GM21423 (cell line): ENCODE data around the gene COPG2.
A peak's percentile ranks its signal among the peaks of the same experiment; 100 is the strongest.
"Not testable (repeated sequence)": the region's sequence is repeated elsewhere in the genome, so short reads cannot be mapped to it uniquely, and the experiment has no call there.

Experiments used
- ATAC-seq: cut with Tn5 transposase; IDR thresholded peaks from one replicate; pipeline ENCODE4 v1.9.1; 2021; ENCODE audit warnings: mild to moderate bottlenecking, moderate library complexity; ENCODE audit not compliant: unreplicated experiment

COPG2 gene, protein sequence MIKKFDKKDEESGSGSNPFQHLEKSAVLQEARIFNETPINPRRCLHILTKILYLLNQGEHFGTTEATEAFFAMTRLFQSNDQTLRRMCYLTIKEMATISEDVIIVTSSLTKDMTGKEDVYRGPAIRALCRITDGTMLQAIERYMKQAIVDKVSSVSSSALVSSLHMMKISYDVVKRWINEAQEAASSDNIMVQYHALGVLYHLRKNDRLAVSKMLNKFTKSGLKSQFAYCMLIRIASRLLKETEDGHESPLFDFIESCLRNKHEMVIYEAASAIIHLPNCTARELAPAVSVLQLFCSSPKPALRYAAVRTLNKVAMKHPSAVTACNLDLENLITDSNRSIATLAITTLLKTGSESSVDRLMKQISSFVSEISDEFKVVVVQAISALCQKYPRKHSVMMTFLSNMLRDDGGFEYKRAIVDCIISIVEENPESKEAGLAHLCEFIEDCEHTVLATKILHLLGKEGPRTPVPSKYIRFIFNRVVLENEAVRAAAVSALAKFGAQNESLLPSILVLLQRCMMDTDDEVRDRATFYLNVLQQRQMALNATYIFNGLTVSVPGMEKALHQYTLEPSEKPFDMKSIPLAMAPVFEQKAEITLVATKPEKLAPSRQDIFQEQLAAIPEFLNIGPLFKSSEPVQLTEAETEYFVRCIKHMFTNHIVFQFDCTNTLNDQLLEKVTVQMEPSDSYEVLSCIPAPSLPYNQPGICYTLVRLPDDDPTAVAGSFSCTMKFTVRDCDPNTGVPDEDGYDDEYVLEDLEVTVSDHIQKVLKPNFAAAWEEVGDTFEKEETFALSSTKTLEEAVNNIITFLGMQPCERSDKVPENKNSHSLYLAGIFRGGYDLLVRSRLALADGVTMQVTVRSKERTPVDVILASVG

DNA sequence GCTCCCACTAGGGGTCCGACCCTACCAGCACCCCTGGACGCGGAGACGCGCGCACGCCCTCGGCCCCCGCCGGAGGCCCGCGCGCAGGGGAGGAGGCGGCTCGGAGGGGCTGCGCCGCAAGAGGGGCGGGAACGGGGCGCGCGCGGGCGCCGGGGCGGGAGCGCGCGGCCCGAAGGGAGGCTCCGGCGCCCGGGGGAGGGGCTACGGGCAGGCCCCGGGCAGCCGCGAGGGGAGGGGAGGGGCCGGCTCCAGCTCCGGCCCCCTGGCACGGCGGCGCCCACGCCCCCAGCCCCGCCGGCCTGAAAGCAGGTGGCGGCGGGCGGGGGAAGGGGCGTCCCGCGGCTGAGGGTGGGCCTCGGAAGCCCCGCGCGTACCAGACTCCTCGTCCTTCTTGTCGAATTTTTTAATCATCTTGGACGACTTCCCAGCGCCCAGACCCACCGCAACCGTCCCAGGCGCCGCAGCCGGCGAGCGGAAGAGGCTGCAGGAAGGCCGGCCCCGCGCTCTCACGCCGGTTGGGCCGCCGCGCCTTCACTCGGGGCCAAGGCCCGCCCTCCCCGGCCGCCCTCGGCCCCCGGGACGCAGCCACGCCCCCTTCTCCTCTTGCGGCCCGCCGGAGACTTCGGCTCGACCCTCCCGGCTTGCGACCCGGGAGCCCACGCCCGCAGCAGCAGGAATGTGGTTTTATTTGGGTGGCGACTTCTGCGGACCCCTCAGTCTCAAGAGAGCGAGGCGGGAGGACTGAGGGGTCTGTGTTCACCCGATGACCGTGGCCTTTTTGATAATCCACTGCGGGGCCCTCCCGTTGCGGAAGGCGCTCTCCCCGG lies at the start of gene COPG2:
Gene COPG2, minus strand, starts transcription at position 491 of the 827 bp plus-strand sequence. Its CDS starts 80 bp downstream, at position 411.
- ATAC-seq: peak; percentile 95

DNA sequence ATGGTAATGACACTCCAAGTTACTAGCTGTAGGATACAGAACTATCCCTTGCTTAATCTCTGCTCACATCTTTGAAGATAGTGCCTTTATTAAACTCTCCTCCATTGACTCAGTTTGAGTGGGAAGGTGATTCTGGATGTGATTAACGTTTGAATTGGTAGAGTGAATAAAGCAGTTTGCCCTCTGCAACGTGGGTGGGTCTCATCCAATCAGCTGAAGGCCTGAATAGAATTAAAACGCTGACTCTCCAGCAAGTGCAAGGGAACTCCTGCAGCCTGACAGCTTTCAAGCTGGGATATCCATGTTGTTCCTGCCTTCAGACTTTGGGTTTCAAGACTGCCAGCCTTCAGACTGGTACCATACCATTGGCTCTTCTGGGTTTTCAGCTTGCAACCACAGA lies 43.9 kb upstream of the COPG2 start:
- ATAC-seq: no peak

DNA sequence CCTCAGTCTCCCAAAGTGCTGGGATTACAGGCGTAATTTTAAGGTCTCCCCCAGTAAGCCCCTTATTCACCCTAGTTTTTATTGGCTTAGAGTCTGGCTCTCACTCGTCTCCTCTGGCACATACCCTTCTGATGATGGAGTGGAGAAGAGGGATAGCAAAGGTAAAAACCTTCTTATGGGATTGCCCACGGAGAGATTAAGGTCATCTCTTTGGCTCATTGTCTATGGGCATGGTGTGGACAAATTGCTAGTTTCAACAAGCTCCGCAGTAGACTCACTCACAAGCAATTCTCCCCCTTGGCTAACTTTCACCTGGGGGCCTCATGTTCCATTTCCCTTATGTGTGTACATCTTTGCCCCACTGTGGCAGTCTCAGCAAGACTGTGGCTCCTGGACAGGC lies 40.2 kb upstream of the COPG2 start:
- ATAC-seq: no peak

GRCh38 chr7:130708001-130708400 lies 39.5 kb upstream of the COPG2 start:
- no peak for ATAC-seq

- ATAC-seq: no peak
Observed at GRCh38 chr7:130703851-130704250, 35.3 kb upstream of the COPG2 start.

DNA sequence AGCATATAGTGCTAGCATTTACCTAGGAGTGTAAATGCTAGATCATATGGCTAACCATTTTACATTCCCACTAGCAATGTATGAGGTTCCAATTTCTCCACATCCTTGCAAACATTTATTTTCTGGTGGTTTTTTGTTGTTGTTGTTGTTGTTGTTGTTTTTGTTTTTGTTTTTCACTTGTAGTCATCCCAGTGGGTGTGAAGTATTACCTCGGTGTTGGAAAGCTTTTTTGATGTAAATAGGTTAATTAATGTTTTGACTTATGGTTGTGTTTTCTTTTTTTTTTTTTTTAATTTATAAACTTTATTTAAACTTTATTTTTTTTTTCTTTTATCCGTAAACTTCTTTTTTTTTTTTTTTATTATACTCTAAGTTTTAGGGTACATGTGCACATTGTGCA lies 33.1 kb upstream of the COPG2 start:
- no peak for ATAC-seq

- no peak for ATAC-seq
Observed at GRCh38 chr7:130700760-130701159, 32.2 kb upstream of the COPG2 start.

GRCh38 chr7:130699686-130700085 lies 31.1 kb upstream of the COPG2 start:
- ATAC-seq: no peak

DNA sequence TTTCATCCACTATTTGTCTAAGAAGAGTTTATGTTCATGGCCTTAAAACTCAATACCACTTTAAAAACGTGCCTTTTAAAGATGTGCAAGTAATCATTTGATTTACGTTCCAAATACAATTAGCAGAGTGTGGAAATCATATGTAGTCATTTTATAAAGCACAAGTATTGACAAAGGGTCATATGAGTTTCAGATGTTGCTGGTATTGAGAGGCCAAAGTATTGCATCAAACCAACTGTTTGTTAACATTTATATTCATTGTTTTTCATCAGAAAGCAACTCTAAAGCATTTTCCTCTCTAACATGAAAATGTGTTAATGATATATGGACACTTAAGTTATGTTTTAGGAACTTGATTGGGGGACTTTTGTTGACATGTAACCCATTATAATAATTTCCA lies 29.3 kb upstream of the COPG2 start:
- no peak for ATAC-seq

DNA sequence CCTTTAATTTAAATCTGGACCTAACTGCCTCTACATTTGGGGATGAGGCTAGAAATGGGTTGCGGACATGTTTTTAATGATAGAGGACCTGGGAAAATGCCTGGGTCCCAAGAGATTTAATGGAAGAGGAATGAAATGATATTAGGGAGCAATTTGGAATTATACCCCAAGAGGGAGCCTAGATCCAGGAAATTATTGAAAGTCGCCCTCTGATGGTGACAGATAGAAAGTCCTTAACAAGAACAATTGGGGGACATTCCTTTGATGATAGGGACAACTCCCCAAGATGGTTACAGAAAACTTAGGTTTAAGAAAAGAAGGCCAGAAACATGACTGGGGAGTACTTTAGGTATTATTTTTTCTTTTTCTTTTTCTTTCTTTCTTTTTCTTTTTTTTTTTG lies 27.3 kb upstream of the COPG2 start:
- ATAC-seq: no peak

GRCh38 chr7:130692396-130692795 lies 23.8 kb upstream of the COPG2 start:
- not testable (repeated sequence) for ATAC-seq

- no peak for ATAC-seq
Observed at GRCh38 chr7:130689683-130690082, 21.1 kb upstream of the COPG2 start.

- ATAC-seq: no peak
Observed at GRCh38 chr7:130683026-130683425, 14.5 kb upstream of the COPG2 start.

DNA sequence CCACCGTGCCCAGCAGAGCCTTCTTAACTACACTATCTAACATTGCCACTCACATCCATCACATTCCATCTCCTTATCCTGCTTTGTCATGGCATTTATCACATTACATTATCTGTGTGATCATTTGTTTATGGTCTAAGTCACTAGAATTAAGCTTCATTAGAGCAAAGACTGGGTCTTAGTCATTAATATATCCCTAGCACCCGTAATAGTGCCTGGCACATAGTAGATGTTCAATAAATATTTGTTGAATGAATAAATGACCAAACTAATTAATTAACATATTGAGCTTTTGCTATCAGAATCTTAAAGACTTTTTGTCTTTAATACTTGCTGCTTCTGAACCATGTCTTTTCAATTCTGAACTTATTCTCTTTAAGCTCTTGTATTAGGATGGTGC lies 5.9 kb upstream of the COPG2 start:
- ATAC-seq: no peak

DNA sequence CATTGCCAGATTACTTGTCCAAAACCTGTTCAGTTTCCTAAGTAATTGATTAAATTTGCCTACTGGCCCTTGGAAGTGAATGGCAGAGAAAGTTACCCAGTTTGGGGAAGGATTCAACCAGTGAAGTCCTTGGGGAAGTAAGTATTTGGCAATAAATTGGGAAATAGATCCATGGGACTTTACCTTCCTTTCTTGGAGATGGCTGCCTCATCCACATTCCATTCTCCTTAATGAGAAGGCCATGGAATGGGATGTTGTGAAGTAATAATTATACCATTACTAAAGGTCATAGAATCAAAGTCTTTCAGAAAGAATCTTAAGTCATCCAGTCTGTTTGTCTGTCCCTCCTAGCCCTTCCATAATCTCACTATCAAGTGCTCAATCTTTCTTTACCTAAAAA lies 4.5 kb upstream of the COPG2 start:
- ATAC-seq: no peak

- ATAC-seq: no peak
Observed at GRCh38 chr7:130672146-130672545, 3.6 kb upstream of the COPG2 start.

GRCh38 chr7:130669085-130669700 lies 645 bp upstream of the COPG2 start:
- no peak for ATAC-seq

GRCh38 chr7:130667593-130668257 lies 823 bp downstream of the COPG2 start:
- ATAC-seq: no peak

DNA sequence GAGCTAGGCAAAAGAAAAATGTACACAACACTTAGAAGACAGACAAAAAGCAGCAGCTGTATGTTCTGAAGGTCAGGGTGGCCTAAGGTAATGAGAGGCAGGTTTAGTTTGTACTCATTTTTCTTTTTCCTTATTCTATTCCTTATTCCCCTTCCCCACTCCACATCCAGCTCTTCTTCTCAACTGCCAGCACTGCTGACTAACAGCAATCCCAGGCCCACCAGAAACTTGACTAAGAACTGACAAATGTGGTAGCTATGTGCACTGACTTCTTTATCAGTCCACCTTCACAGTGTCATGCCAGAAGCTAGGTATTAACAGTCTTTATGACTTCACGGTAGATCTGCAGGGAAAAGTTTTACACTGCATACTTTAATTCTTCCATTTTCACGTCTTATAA lies 6.1 kb downstream of the COPG2 start:
- no peak for ATAC-seq

- ATAC-seq: no peak
Observed at GRCh38 chr7:130655286-130655685, 13.3 kb downstream of the COPG2 start.
